HuH-7.5 (cell line): ENCODE measurements around the gene CTDNEP1.
A peak's percentile ranks its signal among the peaks of the same experiment; 100 is the strongest.

ENCODE experiments used
- DNase-seq: peaks from one replicate; pipeline ENCODE4 v3.0.0; 2011; ENCODE audit warnings: low spot score

Gene CTDNEP1

GRCh38 chr17:7214300-7215135 lies 37.0 kb downstream of the CTDNEP1 start:
- DNase-seq, result peak; percentile 96

GRCh38 chr17:7213895-7214299 lies 37.6 kb downstream of the CTDNEP1 start:
- DNase-seq, result peak; percentile 71

GRCh38 chr17:7211491-7212273 lies 39.9 kb downstream of the CTDNEP1 start:
- DNase-seq, result no peak

GRCh38 chr17:7208754-7209460 lies 42.6 kb downstream of the CTDNEP1 start:
- DNase-seq, result no peak

- DNase-seq, result no peak
Measured at GRCh38 chr17:7208027-7208571, 43.4 kb downstream of the CTDNEP1 start.

GRCh38 chr17:7207120-7208001 lies 44.2 kb downstream of the CTDNEP1 start:
- DNase-seq, result no peak

- no peak for DNase-seq
Measured at GRCh38 chr17:7205561-7205960, 46.0 kb downstream of the CTDNEP1 start.

- DNase-seq, result no peak
Measured at GRCh38 chr17:7204828-7205461, 46.6 kb downstream of the CTDNEP1 start.

GRCh38 chr17:7204336-7204735 lies 47.2 kb downstream of the CTDNEP1 start:
- DNase-seq, result no peak

- DNase-seq, result no peak
Measured at GRCh38 chr17:7203391-7203790, 48.1 kb downstream of the CTDNEP1 start.

- DNase-seq, result no peak
Measured at GRCh38 chr17:7196651-7197401, 54.7 kb downstream of the CTDNEP1 start.

- no peak for DNase-seq
Measured at GRCh38 chr17:7195971-7196370, 55.6 kb downstream of the CTDNEP1 start.
